Effector CD4-positive, alpha-beta T cell (primary cell): Measurements from ENCODE around the gene UFD1.
"Not testable (repeated sequence)": the region's sequence is repeated elsewhere in the genome, so short reads cannot be mapped to it uniquely, and the experiment has no call there.

Experiments
- DNase-seq: peaks from one replicate; pipeline ENCODE4 v3.0.0-alpha.2; 2020

The UFD1 gene

GRCh38 chr22:19447330-19448075 lies 31.5 kb downstream of the UFD1 start, which contains the start of gene C22orf39:
Gene C22orf39, minus strand, starts transcription at chr22:19447711. Its CDS starts 23 bp downstream, at chr22:19447688.
- DNase-seq = peak; percentile 87

GRCh38 chr22:19446603-19447329 lies 32.2 kb downstream of the UFD1 start:
- no peak for DNase-seq

- not testable (repeated sequence) for DNase-seq
Observed at GRCh38 chr22:19445279-19445982, 33.6 kb downstream of the UFD1 start.

- no peak for DNase-seq
Observed at GRCh38 chr22:19443544-19444211, 35.3 kb downstream of the UFD1 start.

- no peak for DNase-seq
Observed at GRCh38 chr22:19442166-19442565, 36.8 kb downstream of the UFD1 start.

GRCh38 chr22:19440411-19441195 lies 38.4 kb downstream of the UFD1 start:
- DNase-seq = no peak

GRCh38 chr22:19438298-19438697 lies 40.7 kb downstream of the UFD1 start:
- DNase-seq = no peak

- not testable (repeated sequence) for DNase-seq
Observed at GRCh38 chr22:19436444-19437161, 42.4 kb downstream of the UFD1 start.

GRCh38 chr22:19434829-19435580 lies 44.0 kb downstream of the UFD1 start:
- DNase-seq = no peak

GRCh38 chr22:19434401-19434800 lies 44.6 kb downstream of the UFD1 start:
- DNase-seq = no peak

- peak; percentile 80 for DNase-seq
Observed at GRCh38 chr22:19432133-19432851, 46.7 kb downstream of the UFD1 start, which contains the start of gene MRPL40. Gene MRPL40, plus strand, starts transcription at chr22:19432545. Its CDS starts 10 bp downstream, at chr22:19432555.

- DNase-seq = peak; percentile 78
Observed at GRCh38 chr22:19431649-19432132, 47.3 kb downstream of the UFD1 start, which contains the start of gene HIRA. Gene HIRA, minus strand, starts transcription at chr22:19431733. Its CDS starts 257 bp downstream, at chr22:19431476.

- DNase-seq = no peak
Observed at GRCh38 chr22:19430890-19431541, 48.0 kb downstream of the UFD1 start.

GRCh38 chr22:19429950-19430889 lies 48.8 kb downstream of the UFD1 start:
- DNase-seq = no peak

GRCh38 chr22:19424186-19424500 lies 54.9 kb downstream of the UFD1 start:
- no peak for DNase-seq

- no peak for DNase-seq
Observed at GRCh38 chr22:19422440-19423301, 56.3 kb downstream of the UFD1 start.

GRCh38 chr22:19420321-19420720 lies 58.7 kb downstream of the UFD1 start:
- DNase-seq = no peak
